CD4-positive, alpha-beta T cell treated with Interferon alpha-2 for 1 hour (primary cell): ENCODE measurements around the gene PDE11A.

Experiments used
- DNase-seq, 2 donors: peaks; one replicate each; pipeline ENCODE4 v3.0.0-alpha.2; 2020 to 2022

The PDE11A gene

GRCh38 chr2:177721087-177721486, 351.5 kb downstream of the PDE11A start:
- DNase-seq: no peak

GRCh38 chr2:177717831-177718618, 354.6 kb downstream of the PDE11A start:
- no peak for DNase-seq

- no peak for DNase-seq
Observed at GRCh38 chr2:177716484-177716883, 356.1 kb downstream of the PDE11A start.

GRCh38 chr2:177715771-177716170, 356.8 kb downstream of the PDE11A start:
- no peak for DNase-seq

- no peak for DNase-seq
Observed at GRCh38 chr2:177714704-177715103, 357.9 kb downstream of the PDE11A start.

GRCh38 chr2:177712462-177712861, 360.1 kb downstream of the PDE11A start:
- DNase-seq: no peak

GRCh38 chr2:177711483-177712265, 360.9 kb downstream of the PDE11A start:
- DNase-seq: no peak

- DNase-seq: no peak
Observed at GRCh38 chr2:177710889-177711288, 361.7 kb downstream of the PDE11A start.

GRCh38 chr2:177709986-177710401, 362.6 kb downstream of the PDE11A start:
- no peak for DNase-seq

- no peak for DNase-seq
Observed at GRCh38 chr2:177708660-177709444, 363.7 kb downstream of the PDE11A start.

- DNase-seq: no peak
Observed at GRCh38 chr2:177708106-177708505, 364.5 kb downstream of the PDE11A start.

GRCh38 chr2:177705511-177706173, 366.9 kb downstream of the PDE11A start:
- no peak for DNase-seq

- DNase-seq: no peak
Observed at GRCh38 chr2:177703159-177703558, 369.4 kb downstream of the PDE11A start.

- DNase-seq: no peak
Observed at GRCh38 chr2:177698281-177698680, 374.3 kb downstream of the PDE11A start.

- DNase-seq: no peak
Observed at GRCh38 chr2:177694348-177694747, 378.2 kb downstream of the PDE11A start.

- DNase-seq: no peak
Observed at GRCh38 chr2:177693658-177694339, 378.8 kb downstream of the PDE11A start.

- no peak for DNase-seq
Observed at GRCh38 chr2:177692783-177693269, 379.8 kb downstream of the PDE11A start.

GRCh38 chr2:177692042-177692782, 380.4 kb downstream of the PDE11A start:
- DNase-seq: no peak

GRCh38 chr2:177691177-177691576, 381.4 kb downstream of the PDE11A start:
- DNase-seq: no peak

GRCh38 chr2:177689623-177690022, 383.0 kb downstream of the PDE11A start:
- no peak for DNase-seq

- no peak for DNase-seq
Observed at GRCh38 chr2:177688844-177689243, 383.7 kb downstream of the PDE11A start.
